Mesothelial cell of epicardium (in vitro differentiated cells): ENCODE measurements around the gene NDST3. TPM values are rescaled to one million over a fixed set of nuclear protein-coding genes. Genes with fewer than 3 reads are reported as not detected.

Experiments
- DNase-seq, 2 experiments: peaks; one replicate each; pipeline ENCODE4 v3.0.0; 2021; ENCODE audit warnings: low spot score in 2 of 2; ENCODE audit not compliant: unreplicated experiment in 2 of 2
- H3K27ac Mint-ChIP-seq: 2 replicates; pipeline ENCODE4 v1.8.0; 2021; ENCODE audit warnings: mixed read lengths
- H3K27me3 Mint-ChIP-seq: 2 replicates; pipeline ENCODE4 v1.8.0; 2021; ENCODE audit warnings: low read depth, mixed read lengths
- H3K36me3 Mint-ChIP-seq: 2 replicates; pipeline ENCODE4 v1.8.0; 2021; ENCODE audit warnings: mixed read lengths
- H3K4me1 Mint-ChIP-seq: 2 replicates; pipeline ENCODE4 v1.8.0; 2021; ENCODE audit warnings: mixed read lengths
- H3K4me3 Mint-ChIP-seq: 2 replicates; pipeline ENCODE4 v1.8.0; 2021; ENCODE audit warnings: mild to moderate bottlenecking, moderate library complexity, mixed read lengths
- H3K9me3 Mint-ChIP-seq: 2 replicates; pipeline ENCODE4 v1.8.0; 2021; ENCODE audit warnings: mixed read lengths
- total RNA-seq: library from RNA; stranded (reverse); gene quantifications from 3 replicates; pipeline ENCODE4 v1.2.1, GENCODE V29; 2021
- TF ChIP-seq, protein P1 (sequence below): fragments of 200-600 bp; sonication (generic); IDR thresholded peaks from one replicate; pipeline ENCODE4 v1.5.0; 2021; ENCODE audit warnings: antibody characterized with exemption; ENCODE audit not compliant: unreplicated experiment

The NDST3 gene
- total RNA-seq, 1 donor from 2014 or later: 5.1 TPM

DNA sequence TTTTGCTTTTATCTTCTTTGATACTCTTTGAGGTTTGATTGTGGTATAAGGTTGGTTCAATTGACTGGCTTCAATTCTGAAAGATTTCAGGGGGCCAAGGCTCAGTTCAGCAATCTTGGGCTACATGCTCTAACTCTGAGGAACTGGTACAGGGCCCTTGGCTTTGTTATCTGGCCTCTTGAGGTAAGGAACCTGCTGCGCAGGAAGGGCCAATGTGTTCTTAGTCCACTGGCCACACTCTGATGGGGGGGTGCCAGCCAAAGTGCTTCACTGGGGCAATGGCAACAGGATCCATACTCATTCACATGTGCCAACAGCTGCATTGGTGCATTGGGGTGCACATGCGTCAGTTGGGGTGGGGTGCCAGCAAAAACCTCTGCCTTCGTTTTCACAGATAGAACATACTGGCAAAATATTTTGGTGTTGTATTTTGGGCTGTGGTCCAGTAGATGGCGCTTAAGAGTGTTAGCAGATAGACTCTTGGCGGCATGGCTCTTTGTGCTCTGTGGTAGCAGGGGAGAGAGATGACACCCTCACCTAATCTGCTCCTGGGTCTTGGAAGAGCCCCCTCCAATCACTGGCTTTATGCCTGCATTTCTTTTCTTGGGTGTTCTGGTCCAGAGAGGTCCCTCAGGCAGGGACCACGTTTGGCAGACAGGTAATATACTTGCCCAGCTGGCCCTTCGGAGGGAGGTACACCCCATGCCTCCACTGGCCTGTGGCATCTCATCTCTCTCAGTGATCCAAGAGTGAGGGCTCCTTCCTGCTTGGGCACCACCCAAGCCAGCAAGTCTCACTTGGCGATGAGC lies 42.9 kb downstream of the NDST3 start:
- Mint-ChIP-seq H3K4me3 (no peak overlapping the region), H3K36me3 (peaks cover 14% of the 10 kb centered on the region), H3K27me3 (no peaks in the 10 kb centered on the region), H3K9me3 (peaks cover 41% of the 10 kb centered on the region), H3K4me1 (peaks cover 4% of the 10 kb centered on the region), H3K27ac (no peak overlapping the region)
- TF ChIP-seq, protein P1, sequence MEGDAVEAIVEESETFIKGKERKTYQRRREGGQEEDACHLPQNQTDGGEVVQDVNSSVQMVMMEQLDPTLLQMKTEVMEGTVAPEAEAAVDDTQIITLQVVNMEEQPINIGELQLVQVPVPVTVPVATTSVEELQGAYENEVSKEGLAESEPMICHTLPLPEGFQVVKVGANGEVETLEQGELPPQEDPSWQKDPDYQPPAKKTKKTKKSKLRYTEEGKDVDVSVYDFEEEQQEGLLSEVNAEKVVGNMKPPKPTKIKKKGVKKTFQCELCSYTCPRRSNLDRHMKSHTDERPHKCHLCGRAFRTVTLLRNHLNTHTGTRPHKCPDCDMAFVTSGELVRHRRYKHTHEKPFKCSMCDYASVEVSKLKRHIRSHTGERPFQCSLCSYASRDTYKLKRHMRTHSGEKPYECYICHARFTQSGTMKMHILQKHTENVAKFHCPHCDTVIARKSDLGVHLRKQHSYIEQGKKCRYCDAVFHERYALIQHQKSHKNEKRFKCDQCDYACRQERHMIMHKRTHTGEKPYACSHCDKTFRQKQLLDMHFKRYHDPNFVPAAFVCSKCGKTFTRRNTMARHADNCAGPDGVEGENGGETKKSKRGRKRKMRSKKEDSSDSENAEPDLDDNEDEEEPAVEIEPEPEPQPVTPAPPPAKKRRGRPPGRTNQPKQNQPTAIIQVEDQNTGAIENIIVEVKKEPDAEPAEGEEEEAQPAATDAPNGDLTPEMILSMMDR: no peak
- no peak for DNase-seq

DNA sequence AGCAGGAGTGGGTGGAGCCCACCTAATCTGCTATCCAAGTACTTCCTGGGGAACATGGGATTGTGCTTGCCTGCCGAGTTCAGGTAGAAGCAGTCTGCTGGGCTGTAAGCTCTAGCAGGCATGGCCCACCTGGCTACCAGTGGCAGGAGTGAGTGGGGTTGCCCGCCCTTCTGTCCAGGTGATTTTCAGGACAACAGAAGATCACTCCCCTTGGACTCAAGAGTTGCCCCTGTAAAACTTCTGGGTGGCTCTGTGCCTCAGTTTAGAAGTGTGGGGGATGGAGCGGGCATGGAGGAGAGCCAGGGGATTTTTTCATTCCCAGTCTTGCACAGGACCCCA lies 43.5 kb downstream of the NDST3 start:
- no peak for DNase-seq
- no peak overlapping the region for H3K27ac Mint-ChIP-seq
- TF ChIP-seq, protein P1: no peak
- peaks cover 41% of the 10 kb centered on the region for H3K9me3 Mint-ChIP-seq
- no peak overlapping the region for H3K4me3 Mint-ChIP-seq
- H3K27me3 Mint-ChIP-seq: no peaks in the 10 kb centered on the region
- peaks cover 14% of the 10 kb centered on the region for H3K36me3 Mint-ChIP-seq
- H3K4me1 Mint-ChIP-seq: peaks cover 4% of the 10 kb centered on the region

DNA sequence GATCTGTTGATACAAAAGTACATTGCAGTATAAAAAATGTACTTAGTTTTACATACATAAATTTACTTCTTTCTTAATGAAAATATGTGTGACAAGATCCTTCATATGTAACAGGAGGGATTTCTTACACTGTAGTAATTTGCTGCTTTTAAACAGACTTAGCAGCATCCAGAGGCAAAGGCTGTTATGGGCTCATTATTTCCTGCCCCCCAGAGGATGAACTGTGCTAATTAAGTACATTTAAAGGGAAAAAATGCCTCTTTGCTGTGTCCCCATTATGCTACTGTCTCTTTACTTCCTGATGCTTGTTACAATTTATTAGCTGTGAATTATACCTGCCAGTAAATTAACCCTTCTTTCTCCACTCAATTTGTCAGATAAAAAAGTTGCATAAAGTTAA lies 47.1 kb downstream of the NDST3 start:
- no peaks in the 10 kb centered on the region for H3K27me3 Mint-ChIP-seq
- TF ChIP-seq, protein P1: no peak
- peaks cover 4% of the 10 kb centered on the region for H3K4me1 Mint-ChIP-seq
- no peak overlapping the region for H3K27ac Mint-ChIP-seq
- DNase-seq: no peak
- H3K36me3 Mint-ChIP-seq: peaks cover 4% of the 10 kb centered on the region
- H3K9me3 Mint-ChIP-seq: peaks cover 16% of the 10 kb centered on the region
- H3K4me3 Mint-ChIP-seq: no peak overlapping the region

DNA sequence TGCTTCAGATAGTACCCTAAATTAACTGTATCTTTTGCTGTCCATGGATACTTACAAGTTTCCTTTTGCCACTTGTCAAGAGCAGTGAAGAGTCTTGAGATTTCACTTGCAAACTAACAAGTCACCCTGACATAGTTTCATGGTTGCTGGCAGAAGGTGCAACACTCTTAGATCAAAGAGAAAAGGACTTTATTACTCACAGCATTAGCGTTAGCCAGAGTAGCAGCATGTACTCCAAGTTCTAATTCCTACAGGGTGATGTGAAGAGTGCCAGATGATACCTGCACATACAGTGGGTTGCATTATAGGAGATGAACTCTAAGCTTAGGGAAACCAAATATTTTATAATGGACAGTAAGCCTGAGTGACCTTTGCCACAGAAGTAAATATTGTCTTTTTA lies 47.9 kb downstream of the NDST3 start:
- TF ChIP-seq, protein P1: no peak
- DNase-seq: no peak
- Mint-ChIP-seq H3K36me3 (no peaks in the 10 kb centered on the region), H3K9me3 (peaks cover 10% of the 10 kb centered on the region), H3K4me1 (peaks cover 4% of the 10 kb centered on the region), H3K4me3 (no peak overlapping the region), H3K27ac (no peak overlapping the region), H3K27me3 (no peaks in the 10 kb centered on the region)

DNA sequence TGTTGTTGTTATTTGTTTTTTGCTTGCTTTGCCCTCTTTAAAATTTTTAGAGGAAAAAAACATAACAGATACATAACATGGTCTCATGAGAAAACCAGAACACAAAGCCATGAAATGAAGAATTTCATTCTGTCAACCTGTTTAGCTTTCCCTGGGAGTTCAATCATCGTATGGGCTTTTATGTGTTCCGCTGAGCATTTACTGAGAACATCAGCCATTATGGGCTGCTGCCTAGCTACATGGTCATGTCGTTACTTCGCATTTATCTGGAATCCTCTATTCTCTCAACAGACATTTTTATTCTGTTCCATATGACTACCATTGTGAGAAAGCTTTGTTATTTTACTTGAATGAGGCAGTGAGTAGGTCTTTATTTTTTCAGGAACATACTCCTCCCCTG lies 51.4 kb downstream of the NDST3 start:
- H3K4me3 Mint-ChIP-seq: no peak overlapping the region
- H3K27ac Mint-ChIP-seq: no peak overlapping the region
- peaks cover 4% of the 10 kb centered on the region for H3K4me1 Mint-ChIP-seq
- H3K9me3 Mint-ChIP-seq: peaks cover 7% of the 10 kb centered on the region
- no peaks in the 10 kb centered on the region for H3K36me3 Mint-ChIP-seq
- TF ChIP-seq, protein P1: no peak
- H3K27me3 Mint-ChIP-seq: no peaks in the 10 kb centered on the region
- no peak for DNase-seq

DNA sequence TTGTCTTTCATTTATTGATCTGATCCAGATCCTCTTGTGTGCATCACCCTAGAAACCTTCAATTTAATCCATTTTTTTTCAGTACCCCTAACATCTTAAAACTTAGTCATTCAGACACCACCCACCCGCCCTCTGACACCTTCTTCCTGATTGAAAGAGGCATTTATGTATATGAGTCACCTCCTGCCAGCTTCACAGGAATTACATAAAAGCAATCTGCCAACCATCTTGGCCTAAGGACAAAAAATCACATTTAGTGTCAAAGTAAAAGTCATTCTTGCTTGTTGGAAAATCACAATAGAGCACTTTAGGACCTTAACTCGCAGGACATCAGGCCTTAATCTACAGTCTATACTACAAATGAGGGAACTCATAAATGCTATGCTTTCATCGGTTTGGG lies 52.1 kb downstream of the NDST3 start:
- Mint-ChIP-seq H3K9me3 (peaks cover 7% of the 10 kb centered on the region), H3K27me3 (no peaks in the 10 kb centered on the region), H3K4me3 (no peak overlapping the region), H3K27ac (no peak overlapping the region), H3K36me3 (no peaks in the 10 kb centered on the region), H3K4me1 (peaks cover 4% of the 10 kb centered on the region)
- TF ChIP-seq, protein P1: no peak
- no peak for DNase-seq
